GM23338 (cell line): ENCODE results near the gene PFN1.

ENCODE experiments used
- CTCF ChIP-seq, 2 experiments: fragments of 200-600 bp in 1 of 2; sonication (generic) in 1 of 2; conservative IDR thresholded peaks; 2 replicates each; pipeline versions ENCODE4 v1.5.1 to v1.6.1; 2016 to 2017; ENCODE audit warnings: antibody characterized with exemption in 2 of 2, low read depth in 2 of 2, mild to moderate bottlenecking in 2 of 2, moderate library complexity in 1 of 2
- POLR2AphosphoS5 ChIP-seq: IDR thresholded peaks from 2 replicates; pipeline ENCODE4 v1.6.1; 2016; ENCODE audit warnings: antibody characterized with exemption, low read depth

DNA sequence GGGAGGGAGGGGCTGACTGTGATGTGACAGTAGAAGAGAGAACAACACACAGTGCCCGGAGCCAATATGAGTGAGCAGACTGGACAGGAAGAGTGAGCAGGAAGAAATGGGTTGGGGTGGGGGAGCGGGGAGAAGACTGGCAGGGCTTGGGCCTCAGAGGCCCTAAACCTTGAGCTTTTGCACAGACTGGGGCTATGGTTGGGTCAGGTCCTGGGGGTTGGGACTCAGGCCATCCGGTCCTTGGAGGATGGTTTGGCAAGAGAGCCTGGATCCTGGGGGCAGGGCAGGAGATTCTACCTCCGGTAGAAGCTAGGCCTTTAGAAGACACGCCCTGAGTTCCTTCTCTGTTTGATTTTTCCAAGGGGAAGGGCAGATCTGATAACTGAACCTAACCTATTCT is 38.1 kb upstream of the PFN1 start:
- TF ChIP-seq POLR2AphosphoS5 (no peak), CTCF (conservative IDR thresholded peaks at IDR 0.05; ENCODE audit: low read depth in 2 of 2) (no peak)
